ENCODE measurements around the gene GUCY1A1. TPM values are rescaled to one million over a fixed set of nuclear protein-coding genes. Genes with fewer than 3 reads are reported as not detected.

The GUCY1A1 gene
- polyA plus RNA-seq, 1 donor from 2014 or later = 13.6 TPM

- Histone ChIP-seq H3K4me3 (ENCODE audit: low read length) (no peak overlapping the region), H4K20me1 (ENCODE audit: insufficient read depth) (no peaks in the 10 kb centered on the region), H3K79me2 (replicated peaks; ENCODE audit: insufficient read depth, low read length) (no peaks in the 10 kb centered on the region), H3K9me2 (ENCODE audit: insufficient read depth, low read length) (no peaks in the 10 kb centered on the region), H3K27ac (ENCODE audit: low read length) (no peak overlapping the region), H3K9ac (ENCODE audit: low read length) (no peak overlapping the region), H3K36me3 (ENCODE audit: insufficient read depth, low read length) (no peaks in the 10 kb centered on the region), H3F3A (ENCODE audit: insufficient read depth, low read length, poor library complexity, severe bottlenecking) (no peaks in the 10 kb centered on the region), H2AFZ (ENCODE audit: low read depth, low read length) (no peak overlapping the region), H3K4me2 (ENCODE audit: low read length) (no peak overlapping the region), H3K27me3 (ENCODE audit: insufficient read depth, low read depth, low read length) (no peaks in the 10 kb centered on the region), H3K9me3 (ENCODE audit: low read length) (no peaks in the 10 kb centered on the region)
- TF ChIP-seq EP300 (conservative IDR thresholded peaks at IDR 0.05; ENCODE audit: poor library complexity, severe bottlenecking) (no peak), REST (IDR thresholded peaks at IDR 0.05; ENCODE audit: borderline replicate concordance) (no peak), POLR2AphosphoS5 (IDR thresholded peaks at IDR 0.05) (no peak), TAF1 (IDR thresholded peaks at IDR 0.05; ENCODE audit: low read depth) (no peak), SMC3 (conservative IDR thresholded peaks at IDR 0.05; ENCODE audit: poor library complexity) (no peak), MXI1 (conservative IDR thresholded peaks at IDR 0.05; ENCODE audit: poor library complexity, severe bottlenecking) (no peak), RAD21 (conservative IDR thresholded peaks at IDR 0.05) (no peak)
Observed at GRCh38 chr4:155704841-155705404, 38.3 kb downstream of the GUCY1A1 start.

GRCh38 chr4:155705664-155706063 lies 39.0 kb downstream of the GUCY1A1 start:
- no peaks in the 10 kb centered on the region for H3K9me3 ChIP-seq (ENCODE audit: low read length)
- H3K27me3 ChIP-seq (ENCODE audit: insufficient read depth, low read depth, low read length) = no peaks in the 10 kb centered on the region
- no peak for TF ChIP-seq MXI1 (conservative IDR thresholded peaks at IDR 0.05; ENCODE audit: poor library complexity, severe bottlenecking)
- no peak overlapping the region for H2AFZ ChIP-seq (ENCODE audit: low read depth, low read length)
- no peak overlapping the region for H3K27ac ChIP-seq (ENCODE audit: low read length)
- H3K36me3 ChIP-seq (ENCODE audit: insufficient read depth, low read length) = no peaks in the 10 kb centered on the region
- no peak overlapping the region for H3K9ac ChIP-seq (ENCODE audit: low read length)
- no peak overlapping the region for H3K4me2 ChIP-seq (ENCODE audit: low read length)
- no peak overlapping the region for H3K4me3 ChIP-seq (ENCODE audit: low read length)
- no peaks in the 10 kb centered on the region for H3K79me2 ChIP-seq (replicated peaks; ENCODE audit: insufficient read depth, low read length)
- H3F3A ChIP-seq (ENCODE audit: insufficient read depth, low read length, poor library complexity, severe bottlenecking) = no peaks in the 10 kb centered on the region
- no peaks in the 10 kb centered on the region for H4K20me1 ChIP-seq (ENCODE audit: insufficient read depth)
- H3K9me2 ChIP-seq (ENCODE audit: insufficient read depth, low read length) = no peaks in the 10 kb centered on the region

GRCh38 chr4:155706147-155706546 lies 39.5 kb downstream of the GUCY1A1 start:
- H3K27ac ChIP-seq (ENCODE audit: low read length) = no peak overlapping the region
- no peak overlapping the region for H3K4me2 ChIP-seq (ENCODE audit: low read length)
- H3F3A ChIP-seq (ENCODE audit: insufficient read depth, low read length, poor library complexity, severe bottlenecking) = no peaks in the 10 kb centered on the region
- no peaks in the 10 kb centered on the region for H3K79me2 ChIP-seq (replicated peaks; ENCODE audit: insufficient read depth, low read length)
- H4K20me1 ChIP-seq (ENCODE audit: insufficient read depth) = no peaks in the 10 kb centered on the region
- H3K9ac ChIP-seq (ENCODE audit: low read length) = no peak overlapping the region
- H3K36me3 ChIP-seq (ENCODE audit: insufficient read depth, low read length) = no peaks in the 10 kb centered on the region
- no peaks in the 10 kb centered on the region for H3K9me2 ChIP-seq (ENCODE audit: insufficient read depth, low read length)
- no peaks in the 10 kb centered on the region for H3K9me3 ChIP-seq (ENCODE audit: low read length)
- no peak for TF ChIP-seq MXI1 (conservative IDR thresholded peaks at IDR 0.05; ENCODE audit: poor library complexity, severe bottlenecking)
- TF ChIP-seq CTCF (IDR thresholded peaks at IDR 0.05; ENCODE audit: poor library complexity, severe bottlenecking) = no peak
- TF ChIP-seq REST (IDR thresholded peaks at IDR 0.05; ENCODE audit: borderline replicate concordance) = no peak
- no peak for TF ChIP-seq EP300 (conservative IDR thresholded peaks at IDR 0.05; ENCODE audit: poor library complexity, severe bottlenecking)
- TF ChIP-seq SMC3 (conservative IDR thresholded peaks at IDR 0.05; ENCODE audit: poor library complexity) = no peak
- no peak for TF ChIP-seq EZH2 (IDR thresholded peaks at IDR 0.05; ENCODE audit: borderline replicate concordance, insufficient read depth, low read length, poor library complexity, severe bottlenecking)
- no peak for TF ChIP-seq TAF1 (IDR thresholded peaks at IDR 0.05; ENCODE audit: low read depth)
- TF ChIP-seq RAD21 (conservative IDR thresholded peaks at IDR 0.05) = no peak
- TF ChIP-seq POLR2AphosphoS5 (IDR thresholded peaks at IDR 0.05) = no peak
- H2AFZ ChIP-seq (ENCODE audit: low read depth, low read length) = no peak overlapping the region
- H3K27me3 ChIP-seq (ENCODE audit: insufficient read depth, low read depth, low read length) = no peaks in the 10 kb centered on the region
- H3K4me3 ChIP-seq (ENCODE audit: low read length) = no peak overlapping the region

Data from neural cell (in vitro differentiated cells).